Middle frontal gyrus (tissue), 1 donor: ENCODE results near the gene CPT1C.

Experiments
- DNase-seq: peaks from one replicate; pipeline ENCODE4 v3.0.0-alpha.2; 2015; ENCODE audit warnings: low spot score; ENCODE audit errors: extremely low spot score

Gene CPT1C

GRCh38 chr19:49755956-49756355 lies 65.0 kb downstream of the CPT1C start:
- no peak for DNase-seq

- DNase-seq, result peak; percentile 39
Measured at GRCh38 chr19:49758292-49758691, 67.4 kb downstream of the CPT1C start.

DNA sequence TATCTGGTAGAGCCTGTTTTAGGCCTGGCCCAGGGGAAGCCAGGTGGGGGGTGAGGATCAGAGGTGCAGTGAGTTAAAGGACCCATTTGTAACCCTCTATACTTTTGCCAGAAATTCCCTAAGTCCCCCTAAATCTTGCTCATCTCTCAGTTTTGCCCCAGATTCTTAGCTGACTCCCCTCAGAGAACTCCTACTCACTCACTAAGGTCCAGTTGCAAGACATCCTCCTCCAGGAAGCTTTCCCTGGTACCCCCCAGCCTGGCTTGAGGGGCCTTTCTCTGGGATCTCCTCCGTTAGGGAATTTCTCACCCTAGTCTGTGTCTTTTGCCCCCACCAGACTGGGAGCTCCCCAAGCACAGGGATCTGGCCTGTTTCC lies 70.3 kb downstream of the CPT1C start:
- DNase-seq, result no peak

GRCh38 chr19:49761625-49762311 lies 70.9 kb downstream of the CPT1C start:
- no peak for DNase-seq

DNA sequence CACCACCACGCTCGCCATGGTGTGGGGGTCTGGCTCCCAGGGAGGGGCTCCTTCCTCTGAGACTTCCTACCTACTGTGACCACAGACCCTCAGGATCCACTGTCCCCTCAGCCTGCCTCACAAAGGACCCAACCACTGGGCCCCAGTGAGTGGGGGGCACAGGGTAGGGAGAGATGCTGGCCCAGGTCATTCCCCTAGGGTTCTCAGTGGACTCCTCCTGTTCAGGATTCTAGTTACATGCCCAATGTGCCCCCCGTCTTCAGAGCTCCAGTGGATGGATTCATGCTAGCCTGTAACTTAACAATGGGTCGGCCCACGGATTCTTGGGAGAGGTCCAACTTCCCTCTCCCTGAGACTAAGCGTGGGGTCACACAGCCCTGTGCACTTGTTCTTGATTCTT lies 72.3 kb downstream of the CPT1C start, which contains the start of gene TSKS:
TSS of gene TSKS (minus strand) at position 77 of the 400 bp plus-strand sequence. CDS start at position 18, 59 bp downstream.
- DNase-seq, result no peak
